ENCODE measurements around the gene PTPRR. TPM values are rescaled to one million over a fixed set of nuclear protein-coding genes. Genes with fewer than 3 reads are reported as not detected.

Gene PTPRR
- total and polyA plus RNA-seq, 2 of the 13 experiments (the other 11 are each of a cell fraction or from before 2014, with no cell fraction given), result not detected

- Histone ChIP-seq H3K4me1 (ENCODE audit: insufficient read depth, low read length) (no peaks in the 10 kb centered on the region), H3K27ac (ENCODE audit: extremely low read length, insufficient read depth, low read length) (no peak overlapping the region), H4K20me1 (ENCODE audit: insufficient read depth, low read length) (no peaks in the 10 kb centered on the region), H3K9me3 (ENCODE audit: low read length) (no peaks in the 10 kb centered on the region), H2AFZ (ENCODE audit: low read length) (no peak overlapping the region), H3K4me2 (ENCODE audit: low read depth, low read length) (no peak overlapping the region), H3K27me3 (ENCODE audit: control insufficient read depth in 1 of 2, insufficient read depth in 2 of 2, low read length in 2 of 2) (no peaks in the 10 kb centered on the region), H3K79me2 (ENCODE audit: insufficient read depth, low read length) (no peaks in the 10 kb centered on the region), H3K9ac (ENCODE audit: insufficient read depth, low read depth, low read length) (no peak overlapping the region), H3K36me3 (replicated peaks in 1 of 2; ENCODE audit: control insufficient read depth in 1 of 2, insufficient read depth in 2 of 2, low read length in 2 of 2) (no peaks in the 10 kb centered on the region), H3K4me3 (replicated peaks in 1 of 3; ENCODE audit: insufficient read depth in 1 of 3, low read depth in 2 of 3, low read length in 3 of 3) (no peak overlapping the region)
- intact Hi-C loops (cut with micrococcal nuclease; ENCODE audit: unreplicated experiment) (no loop called here), in situ Hi-C loops (cut with HindIII; ENCODE audit: extremely low pct_ligation_motif_present, low pct_unique_long_range_greater_than_20kb) (no loop called here)
- no peak for DNase-seq (ENCODE audit: low spot score)
- ATAC-seq, result no peak
- TF ChIP-seq KMT2B (CRISPR knock-in tag; IDR thresholded peaks at IDR 0.05), result no peak
- TF ChIP-seq FOSL2 (CRISPR knock-in tag; IDR thresholded peaks at IDR 0.05), result no peak
- no peak for TF ChIP-seq ZNF367 (CRISPR knock-in tag; IDR thresholded peaks at IDR 0.05; ENCODE audit: borderline replicate concordance)
- TF ChIP-seq RAD51 (IDR thresholded peaks at IDR 0.05; ENCODE audit: borderline replicate concordance), result no peak
- TF ChIP-seq ZC3H13 (CRISPR knock-in tag; IDR thresholded peaks at IDR 0.05), result no peak
- TF ChIP-seq, protein P1, sequence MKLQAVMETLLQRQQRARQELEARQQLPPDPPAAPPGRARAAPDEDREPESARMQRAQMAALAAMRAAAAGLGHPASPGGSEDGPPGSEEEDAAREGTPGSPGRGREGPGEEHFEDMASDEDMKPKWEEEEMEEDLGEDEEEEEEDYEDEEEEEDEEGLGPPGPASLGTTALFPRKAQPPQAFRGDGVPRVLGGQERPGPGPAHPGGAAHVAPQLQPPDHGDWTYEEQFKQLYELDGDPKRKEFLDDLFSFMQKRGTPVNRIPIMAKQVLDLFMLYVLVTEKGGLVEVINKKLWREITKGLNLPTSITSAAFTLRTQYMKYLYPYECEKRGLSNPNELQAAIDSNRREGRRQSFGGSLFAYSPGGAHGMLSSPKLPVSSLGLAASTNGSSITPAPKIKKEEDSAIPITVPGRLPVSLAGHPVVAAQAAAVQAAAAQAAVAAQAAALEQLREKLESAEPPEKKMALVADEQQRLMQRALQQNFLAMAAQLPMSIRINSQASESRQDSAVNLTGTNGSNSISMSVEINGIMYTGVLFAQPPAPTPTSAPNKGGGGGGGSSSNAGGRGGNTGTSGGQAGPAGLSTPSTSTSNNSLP (IDR thresholded peaks at IDR 0.05; ENCODE audit: low read depth, low read length), result no peak
- TF ChIP-seq ZBTB7A (CRISPR knock-in tag; IDR thresholded peaks at IDR 0.05), result no peak
- no peak for TF ChIP-seq DMAP1 (CRISPR knock-in tag; IDR thresholded peaks at IDR 0.05)
- CTCF ChIA-PET (ENCODE audit: low intra/inter-chr PET ratio, low total read pairs), result no interaction called here
- 4% methylated on average over 1 of the region's 1 CpG for WGBS (ENCODE audit: low lambda C conversion rate)
- BruUV-seq (replicated peaks), result no TSS peak
- no peak for FAIRE-seq
- POLR2A ChIA-PET, result no interaction called here
Measured at GRCh38 chr12:70663838-70664237, 256.7 kb downstream of the PTPRR start.

All from HepG2 (cell line).